Right lobe of liver (tissue), 4 donors: Measurements from ENCODE around the gene TEX38.

Experiments used
- CTCF ChIP-seq, 4 donors: fragments of 200-600 bp in 3 of 4; fragments of 450-650 bp in 1 of 4; IDR thresholded peaks; one replicate each; pipeline versions ENCODE4 v1.5.1 to v1.8.0; 2016 to 2022; ENCODE audit warnings: antibody characterized with exemption in 4 of 4, mild to moderate bottlenecking in 2 of 4
- POLR2A ChIP-seq: fragments of 450-650 bp; IDR thresholded peaks from one replicate; pipeline ENCODE4 v1.6.1; 2017; ENCODE audit warnings: antibody characterized with exemption, mild to moderate bottlenecking
- donor health status: DM: no; HTN: no; CAD: no.
- donor health status: DM: no; HTN: no; CAD: no.
- donor health status: DM: no; HTN: yes; CAD: no.

- TF ChIP-seq CTCF (IDR thresholded peaks at IDR 0.05) (no peak), POLR2A (no peak)
These were observed 13.0 kb downstream of the TEX38 start for GRCh38 chr1:46684670-46685069.
